Measurements from ENCODE around the gene R3HDM4. TPM values are rescaled to one million over a fixed set of nuclear protein-coding genes. Genes with fewer than 3 reads are reported as not detected.
"Not testable (repeated sequence)": the region's sequence is repeated elsewhere in the genome, so short reads cannot be mapped to it uniquely, and the experiment has no call there.

R3HDM4 gene
- total RNA-seq, 1 donor from 2014 or later = 46.0 TPM

DNA sequence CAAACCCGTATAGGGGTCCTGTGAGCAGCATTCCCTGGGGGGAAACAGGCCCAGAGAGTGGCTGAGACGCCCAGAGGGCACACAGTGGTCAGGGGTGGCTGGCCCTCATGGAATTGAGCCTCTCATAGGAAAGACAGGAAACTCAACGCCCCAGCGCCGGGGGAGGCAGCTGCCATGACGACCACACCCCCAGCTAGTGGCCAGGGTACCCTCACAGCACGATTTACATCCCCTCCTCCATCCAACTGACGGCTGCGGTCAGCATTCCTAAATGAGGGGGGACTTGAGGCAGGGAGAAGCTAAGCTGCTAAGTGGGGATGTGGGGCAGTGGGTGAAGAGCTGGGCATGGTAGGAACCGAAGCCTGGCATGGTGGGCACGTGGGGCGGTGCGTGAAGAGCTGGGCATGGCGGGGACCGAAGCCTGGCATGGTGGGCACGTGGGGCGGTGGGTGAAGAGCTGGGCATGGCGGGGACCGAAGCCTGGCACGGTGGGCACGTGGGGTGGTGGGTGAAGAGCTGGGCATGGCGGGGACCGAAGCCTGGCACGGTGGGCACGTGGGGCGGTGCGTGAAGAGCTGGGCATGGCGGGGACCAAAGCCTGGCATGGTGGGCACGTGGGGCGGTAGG lies 30.0 kb downstream of the R3HDM4 start:
- Histone ChIP-seq H3K36me3 (peaks cover 77% of the 10 kb centered on the region), H3K27ac (no peak overlapping the region)

DNA sequence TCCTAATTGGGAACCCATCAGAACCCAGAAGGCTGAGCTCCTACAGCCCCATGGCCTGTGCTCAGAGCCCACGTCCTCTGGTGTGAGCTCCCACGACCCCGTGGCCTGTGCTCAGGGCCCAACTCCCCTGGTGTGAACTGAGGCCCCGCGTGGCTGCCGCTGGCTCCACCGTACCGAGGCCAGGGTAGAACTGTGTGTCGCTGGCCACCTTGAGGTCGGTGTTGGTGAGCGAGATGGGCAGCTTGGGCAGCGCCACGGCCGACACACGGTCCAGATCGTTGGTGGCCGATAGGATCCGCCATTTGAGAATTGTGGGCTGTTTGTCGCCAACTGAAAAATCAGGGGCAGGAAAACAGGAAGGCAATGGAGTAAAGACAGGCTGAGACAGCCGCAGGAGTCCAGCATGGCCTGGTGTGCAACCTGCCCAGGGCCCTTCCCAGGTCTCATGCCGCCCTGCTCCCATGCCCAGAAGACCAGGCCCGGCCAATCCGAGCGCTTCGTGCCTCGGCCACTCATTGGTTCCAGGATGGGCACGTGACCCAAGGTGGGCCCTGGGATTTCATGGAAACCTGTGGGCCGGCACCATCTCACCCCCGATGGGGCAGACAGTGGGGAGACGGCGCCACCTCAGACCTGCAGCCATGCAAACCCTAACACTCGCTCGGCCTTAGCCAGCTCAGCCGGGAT lies 31.5 kb downstream of the R3HDM4 start:
- H3K27me3 ChIP-seq (ENCODE audit: low read depth) = no peaks in the 10 kb centered on the region
- intact Hi-C loops (cut with DNase I) = no loop called here
- DNase-seq (no peak), ATAC-seq (no peak)
- H3K4me3 ChIP-seq = no peak overlapping the region
- H3K9me3 ChIP-seq = no peaks in the 10 kb centered on the region
- H3K4me1 ChIP-seq = no peaks in the 10 kb centered on the region
- no peak overlapping the region for H3K27ac ChIP-seq
- peaks cover 70% of the 10 kb centered on the region for H3K36me3 ChIP-seq
- TF ChIP-seq, protein P1, sequence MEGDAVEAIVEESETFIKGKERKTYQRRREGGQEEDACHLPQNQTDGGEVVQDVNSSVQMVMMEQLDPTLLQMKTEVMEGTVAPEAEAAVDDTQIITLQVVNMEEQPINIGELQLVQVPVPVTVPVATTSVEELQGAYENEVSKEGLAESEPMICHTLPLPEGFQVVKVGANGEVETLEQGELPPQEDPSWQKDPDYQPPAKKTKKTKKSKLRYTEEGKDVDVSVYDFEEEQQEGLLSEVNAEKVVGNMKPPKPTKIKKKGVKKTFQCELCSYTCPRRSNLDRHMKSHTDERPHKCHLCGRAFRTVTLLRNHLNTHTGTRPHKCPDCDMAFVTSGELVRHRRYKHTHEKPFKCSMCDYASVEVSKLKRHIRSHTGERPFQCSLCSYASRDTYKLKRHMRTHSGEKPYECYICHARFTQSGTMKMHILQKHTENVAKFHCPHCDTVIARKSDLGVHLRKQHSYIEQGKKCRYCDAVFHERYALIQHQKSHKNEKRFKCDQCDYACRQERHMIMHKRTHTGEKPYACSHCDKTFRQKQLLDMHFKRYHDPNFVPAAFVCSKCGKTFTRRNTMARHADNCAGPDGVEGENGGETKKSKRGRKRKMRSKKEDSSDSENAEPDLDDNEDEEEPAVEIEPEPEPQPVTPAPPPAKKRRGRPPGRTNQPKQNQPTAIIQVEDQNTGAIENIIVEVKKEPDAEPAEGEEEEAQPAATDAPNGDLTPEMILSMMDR (IDR thresholded peaks at IDR 0.05) = no peak

More for the DNA sequence above, 30.0 kb downstream of the R3HDM4 start:
- ATAC-seq = no peak
- H3K9me3 ChIP-seq = no peaks in the 10 kb centered on the region
- no peak overlapping the region for H3K4me3 ChIP-seq
- no peaks in the 10 kb centered on the region for H3K27me3 ChIP-seq (ENCODE audit: low read depth)
- intact Hi-C loops (cut with DNase I) = no loop called here
- H3K4me1 ChIP-seq = no peaks in the 10 kb centered on the region
- no peak for DNase-seq
- TF ChIP-seq, protein P1 (IDR thresholded peaks at IDR 0.05) = no peak

DNA sequence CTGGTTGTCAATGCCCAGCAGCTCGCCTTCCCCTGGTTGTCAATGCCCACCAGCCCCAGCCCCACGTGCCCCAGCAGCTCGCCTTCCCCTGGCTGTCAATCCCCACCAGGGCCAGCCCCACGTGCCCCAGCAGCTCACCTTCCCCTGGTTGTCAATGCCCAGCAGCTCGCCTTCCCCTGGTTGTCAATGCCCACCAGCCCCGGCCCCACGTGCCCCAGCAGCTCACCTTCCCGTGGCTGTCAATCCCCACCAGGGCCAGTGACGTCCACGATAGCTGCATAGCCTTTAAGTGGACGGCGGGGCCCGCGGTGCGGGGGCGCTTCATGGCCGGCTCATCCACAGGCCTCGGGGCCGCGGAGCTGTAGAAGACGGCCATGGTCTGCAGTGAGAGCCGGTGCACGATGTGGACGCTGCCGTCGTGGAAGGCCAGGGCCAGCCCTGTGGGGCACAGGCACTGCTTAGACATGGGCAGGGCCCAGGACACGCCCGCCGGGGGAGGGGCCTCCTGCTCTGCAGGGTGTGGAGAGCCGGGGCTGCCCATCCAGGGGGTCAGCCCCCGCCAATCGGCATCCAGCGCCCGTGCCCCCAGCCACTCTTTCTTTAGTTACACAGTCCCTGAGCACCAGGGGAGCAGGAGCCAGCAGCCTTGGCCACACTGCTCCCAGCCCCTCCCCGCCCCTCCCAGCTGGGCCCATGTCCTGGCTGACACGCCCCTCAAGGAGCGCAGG lies 33.1 kb downstream of the R3HDM4 start:
- no peaks in the 10 kb centered on the region for H3K9me3 ChIP-seq
- H3K4me3 ChIP-seq = no peak overlapping the region
- no peaks in the 10 kb centered on the region for H3K4me1 ChIP-seq
- ATAC-seq (no peak), DNase-seq (no peak)
- H3K27ac ChIP-seq = no peak overlapping the region
- intact Hi-C loops (cut with DNase I) = no loop called here
- H3K36me3 ChIP-seq = peaks cover 65% of the 10 kb centered on the region
- TF ChIP-seq, protein P1 (IDR thresholded peaks at IDR 0.05) = no peak
- H3K27me3 ChIP-seq (ENCODE audit: low read depth) = no peaks in the 10 kb centered on the region

DNA sequence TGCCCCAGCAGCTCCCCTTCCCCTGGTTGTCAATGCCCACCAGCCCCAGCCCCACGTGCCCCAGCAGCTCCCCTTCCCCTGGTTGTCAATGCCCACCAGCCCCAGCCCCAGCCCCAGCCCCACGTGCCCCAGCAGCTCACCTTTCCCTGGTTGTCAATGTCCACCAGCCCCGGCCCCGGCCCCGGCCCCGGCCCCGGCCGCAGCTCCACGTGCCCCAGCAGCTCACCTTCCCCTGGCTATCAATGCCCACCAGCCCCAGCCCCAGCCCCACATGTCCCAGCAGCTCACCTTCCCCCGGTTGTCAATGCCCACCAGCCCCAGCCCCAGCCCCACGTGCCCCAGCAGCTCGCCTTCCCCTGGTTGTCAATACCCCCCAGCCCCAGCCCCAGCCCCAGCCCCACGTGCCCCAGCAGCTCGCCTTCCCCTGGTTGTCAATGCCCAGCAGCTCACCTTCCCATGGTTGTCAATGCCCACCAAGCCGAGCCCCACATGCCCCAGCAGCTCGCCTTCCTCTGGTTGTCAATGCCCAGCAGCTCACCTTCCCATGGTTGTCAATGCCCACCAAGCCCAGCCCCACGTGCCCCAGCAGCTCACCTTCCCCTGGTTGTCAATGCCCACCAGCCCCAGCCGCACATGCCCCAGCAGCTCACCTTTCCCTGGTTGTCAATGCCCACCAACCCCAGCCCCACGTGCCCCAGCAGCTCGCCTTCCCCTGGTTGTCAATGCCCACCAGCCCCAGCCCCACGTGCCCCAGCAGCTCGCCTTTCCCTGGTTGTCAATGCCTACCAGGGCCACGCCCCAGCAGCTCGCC lies 34.1 kb downstream of the R3HDM4 start:
- H3K36me3 ChIP-seq = peaks cover 63% of the 10 kb centered on the region
- H3K4me3 ChIP-seq; DNase-seq; H3K27ac ChIP-seq; H3K27me3 ChIP-seq (ENCODE audit: low read depth); H3K4me1 ChIP-seq; H3K9me3 ChIP-seq; intact Hi-C loops (cut with DNase I); ATAC-seq: not testable (repeated sequence)

DNA sequence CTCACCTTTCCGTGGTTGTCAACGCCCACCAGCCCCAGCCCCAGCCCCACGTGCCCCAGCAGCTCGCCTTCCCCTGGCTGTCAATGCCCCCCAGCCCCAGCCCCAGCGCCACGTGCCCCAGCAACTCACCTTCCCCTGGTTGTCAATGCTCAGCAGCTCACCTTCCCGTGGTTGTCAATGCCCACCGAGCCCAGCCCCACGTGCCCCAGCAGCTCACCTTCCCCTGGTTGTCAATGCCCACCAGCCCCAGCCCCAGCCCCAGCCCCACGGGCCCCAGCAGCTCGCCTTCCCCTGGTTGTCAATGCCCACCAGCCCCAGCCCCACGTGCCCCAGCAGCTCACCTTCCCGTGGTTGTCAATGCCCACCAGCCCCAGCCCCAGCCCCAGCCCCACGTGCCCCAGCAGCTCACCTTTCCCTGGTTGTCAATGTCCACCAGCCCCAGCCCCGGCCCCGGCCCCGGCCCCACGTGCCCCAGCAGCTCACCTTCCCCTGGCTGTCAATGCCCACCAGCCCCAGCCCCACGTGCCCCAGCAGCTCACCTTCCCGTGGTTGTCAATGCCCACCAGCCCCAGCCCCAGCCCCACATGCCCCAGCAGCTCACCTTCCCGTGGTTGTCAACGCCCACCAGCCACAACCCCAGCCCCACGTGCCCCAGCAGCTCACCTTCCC lies 34.9 kb downstream of the R3HDM4 start:
- intact Hi-C loops (cut with DNase I); H3K27ac ChIP-seq; H3K9me3 ChIP-seq; H3K4me3 ChIP-seq; ATAC-seq; H3K27me3 ChIP-seq (ENCODE audit: low read depth); H3K4me1 ChIP-seq; DNase-seq: not testable (repeated sequence)
- peaks cover 57% of the 10 kb centered on the region for H3K36me3 ChIP-seq

All from lower lobe of right lung (tissue), 2 donors.